ENCODE results near the gene HIP1R. TPM values are rescaled to one million over a fixed set of nuclear protein-coding genes. Genes with fewer than 3 reads are reported as not detected.

HIP1R gene
- total RNA-seq, 1 donor from 2014 or later = 10.0 TPM

- no peak for DNase-seq (ENCODE audit: low read depth)
Measured at GRCh38 chr12:122859303-122860039, 24.2 kb downstream of the HIP1R start.

- DNase-seq (ENCODE audit: low read depth) = peak; percentile 87
Measured at GRCh38 chr12:122860040-122860853, 25.0 kb downstream of the HIP1R start.

- no peak for DNase-seq (ENCODE audit: low read depth)
Measured at GRCh38 chr12:122860854-122861586, 25.8 kb downstream of the HIP1R start.

GRCh38 chr12:122861587-122861970 is 26.3 kb downstream of the HIP1R start:
- no peak for DNase-seq (ENCODE audit: low read depth)

GRCh38 chr12:122862110-122862634 is 26.9 kb downstream of the HIP1R start:
- DNase-seq (ENCODE audit: low read depth) = no peak

GRCh38 chr12:122862872-122863701 is 27.8 kb downstream of the HIP1R start:
- DNase-seq (ENCODE audit: low read depth) = no peak

- DNase-seq (ENCODE audit: low read depth) = no peak
Measured at GRCh38 chr12:122864894-122865253, 29.6 kb downstream of the HIP1R start.

- peak; percentile 44 for DNase-seq (ENCODE audit: low read depth)
Measured at GRCh38 chr12:122865268-122866231, 30.3 kb downstream of the HIP1R start.

GRCh38 chr12:122866379-122866778 is 31.1 kb downstream of the HIP1R start:
- no peak for DNase-seq (ENCODE audit: low read depth)

GRCh38 chr12:122866950-122867607 is 31.8 kb downstream of the HIP1R start:
- no peak for DNase-seq (ENCODE audit: low read depth)

GRCh38 chr12:122867691-122868461 is 32.6 kb downstream of the HIP1R start:
- DNase-seq (ENCODE audit: low read depth) = peak; percentile 50

- DNase-seq (ENCODE audit: low read depth) = no peak
Measured at GRCh38 chr12:122868471-122869177, 33.4 kb downstream of the HIP1R start.

GRCh38 chr12:122869207-122869973 is 34.1 kb downstream of the HIP1R start:
- DNase-seq (ENCODE audit: low read depth) = no peak

- no peak for DNase-seq (ENCODE audit: low read depth)
Measured at GRCh38 chr12:122870163-122870842, 35.0 kb downstream of the HIP1R start.

- DNase-seq (ENCODE audit: low read depth) = peak; percentile 92
Measured at GRCh38 chr12:122870867-122871664, 35.8 kb downstream of the HIP1R start.

All from myocyte (in vitro differentiated cells).